ENCODE data around the gene ZCWPW1.

- no peak for TF ChIP-seq EZH2phosphoT487 (IDR thresholded peaks at IDR 0.05; ENCODE audit: insufficient read depth, low read depth)
- no peak for TF ChIP-seq EZH2 (IDR thresholded peaks at IDR 0.05; ENCODE audit: insufficient read depth, poor library complexity, severe bottlenecking)
These were observed 8.9 kb upstream of the ZCWPW1 start for GRCh38 chr7:100437150-100438100.
